ENCODE results near the gene LHCGR.
"Not testable (repeated sequence)": the region's sequence is repeated elsewhere in the genome, so short reads cannot be mapped to it uniquely, and the experiment has no call there.

The LHCGR gene

GRCh38 chr2:48709096-48710034 is 46.2 kb downstream of the LHCGR start:
- no peak for DNase-seq (ENCODE audit: low spot score)

DNA sequence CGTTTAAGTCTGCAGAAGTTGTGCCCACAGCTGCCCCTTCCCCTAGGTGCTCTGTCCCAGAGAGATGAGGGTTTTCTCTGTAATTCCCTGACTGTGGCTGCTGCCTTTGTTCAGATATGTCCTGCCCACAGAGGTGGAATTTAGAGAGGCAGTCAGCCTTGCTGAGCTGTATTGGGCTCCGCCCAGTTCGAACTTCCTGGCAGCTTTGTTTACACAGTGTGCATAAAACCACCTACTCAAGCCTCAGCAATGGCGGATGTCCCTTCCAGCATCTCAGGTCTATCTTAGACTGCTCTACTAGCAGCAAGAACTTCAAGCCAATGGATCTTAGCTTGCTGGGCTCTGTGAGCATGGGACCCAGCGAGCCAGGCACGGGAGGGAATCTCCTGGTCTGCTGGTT is 48.1 kb downstream of the LHCGR start:
- DNase-seq (ENCODE audit: low spot score), result no peak

DNA sequence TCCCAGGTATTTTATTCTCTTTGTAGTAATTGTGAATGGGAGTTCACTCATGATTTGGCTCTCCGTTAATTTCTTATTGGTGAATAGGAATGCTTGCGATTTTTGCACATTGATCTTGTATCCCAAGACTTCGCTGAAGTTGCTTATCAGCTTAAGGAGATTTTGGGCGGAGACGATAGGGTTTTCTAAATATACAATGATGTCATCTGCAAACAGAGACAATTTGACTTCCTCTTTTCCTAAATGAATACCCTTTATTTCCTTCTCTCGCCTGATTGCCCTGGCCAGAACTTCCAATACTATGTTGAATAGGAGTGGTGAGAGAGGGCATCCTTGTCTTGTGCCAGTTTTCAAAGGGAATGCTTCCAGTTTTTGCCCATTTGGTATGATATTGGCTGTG is 51.9 kb downstream of the LHCGR start:
- DNase-seq (ENCODE audit: low spot score), result not testable (repeated sequence)

- no peak for DNase-seq (ENCODE audit: low spot score)
Observed at GRCh38 chr2:48699348-48699930, 56.1 kb downstream of the LHCGR start.

- no peak for DNase-seq (ENCODE audit: low spot score)
Observed at GRCh38 chr2:48696881-48697280, 58.6 kb downstream of the LHCGR start.

- DNase-seq (ENCODE audit: low spot score), result no peak
Observed at GRCh38 chr2:48695991-48696390, 59.5 kb downstream of the LHCGR start.

DNA sequence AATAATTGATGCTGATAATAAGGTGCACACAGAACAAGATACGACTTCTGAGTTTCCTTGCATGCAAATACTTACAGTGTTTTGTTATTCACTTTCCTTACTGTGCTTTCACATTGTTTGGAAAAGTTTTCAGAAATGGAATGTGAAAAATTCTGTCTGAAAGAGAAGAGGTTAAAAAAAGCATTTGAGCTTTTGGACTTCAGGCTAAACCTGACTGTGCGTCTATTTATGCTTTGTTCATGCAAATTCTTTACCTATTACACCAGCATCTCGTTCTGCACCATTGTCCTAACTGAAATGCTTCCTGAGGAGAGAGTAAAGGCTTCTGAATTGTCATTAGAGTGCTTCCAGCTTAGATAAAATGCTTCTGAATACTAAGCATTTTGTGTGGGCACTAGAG is 61.4 kb downstream of the LHCGR start:
- DNase-seq (ENCODE audit: low spot score), result no peak

GRCh38 chr2:48693645-48694044 is 61.9 kb downstream of the LHCGR start:
- DNase-seq (ENCODE audit: low spot score), result no peak

DNA sequence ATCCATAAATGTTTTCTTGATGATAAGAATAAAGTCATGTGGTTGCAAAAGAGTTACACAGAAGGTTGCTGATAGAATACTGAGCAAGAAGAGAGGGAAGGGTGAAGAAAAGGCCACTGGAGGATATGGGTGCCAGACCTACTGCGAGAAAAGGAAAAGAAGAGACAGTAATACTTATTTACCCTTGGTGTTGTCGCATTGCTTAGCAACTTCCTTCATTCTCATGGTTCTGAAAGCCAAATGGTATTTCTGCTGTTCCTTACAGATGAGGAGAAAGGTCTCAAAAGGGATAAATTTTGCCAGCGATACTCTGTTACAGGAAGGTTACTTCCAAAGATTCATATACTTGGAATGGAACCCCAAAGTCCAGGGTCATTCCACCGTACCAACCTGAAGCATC is 62.5 kb downstream of the LHCGR start:
- DNase-seq (ENCODE audit: low spot score), result no peak

- no peak for DNase-seq (ENCODE audit: low spot score)
Observed at GRCh38 chr2:48691935-48692691, 63.4 kb downstream of the LHCGR start.

GRCh38 chr2:48685126-48685525 is 70.4 kb downstream of the LHCGR start:
- no peak for DNase-seq (ENCODE audit: low spot score)

DNA sequence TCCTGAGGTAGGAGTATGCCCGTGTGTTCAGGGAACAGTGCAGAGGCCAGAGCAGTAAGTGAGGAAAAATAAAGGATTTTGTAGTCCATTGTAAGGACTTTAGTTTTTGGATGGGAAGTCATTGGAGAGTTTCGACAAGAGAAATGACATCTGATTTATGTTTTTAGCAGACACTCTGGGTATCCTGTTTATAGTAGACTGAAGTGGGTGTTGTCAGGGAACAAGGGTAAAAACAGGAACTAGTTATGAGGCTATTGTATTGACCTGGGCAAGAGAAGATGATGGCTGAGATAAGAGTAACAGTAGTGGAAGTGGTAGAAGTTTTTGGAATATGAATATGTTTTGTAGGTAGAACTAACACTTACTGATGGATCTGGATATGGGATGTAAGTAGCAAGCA is 78.1 kb downstream of the LHCGR start:
- no peak for DNase-seq (ENCODE audit: low spot score)

DNA sequence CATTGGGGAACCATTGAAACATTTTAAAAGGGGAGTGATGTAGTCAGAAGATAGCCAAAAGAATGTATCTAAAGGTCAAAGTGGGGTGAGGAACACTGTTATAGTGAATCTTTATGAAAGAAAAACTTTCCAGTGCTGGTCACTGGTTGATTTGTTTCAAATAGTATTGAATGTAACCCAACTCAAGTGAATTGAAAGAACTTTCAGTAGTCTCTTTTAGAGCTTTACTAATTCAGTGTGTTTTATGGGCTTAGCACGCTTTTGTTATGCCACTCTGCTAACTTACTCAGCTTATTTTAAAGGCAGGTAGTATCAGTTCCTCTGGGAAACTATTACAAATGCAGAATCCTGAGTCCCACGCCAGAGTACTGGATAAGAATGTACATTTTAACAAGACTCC is 80.6 kb downstream of the LHCGR start:
- DNase-seq (ENCODE audit: low spot score), result no peak

DNA sequence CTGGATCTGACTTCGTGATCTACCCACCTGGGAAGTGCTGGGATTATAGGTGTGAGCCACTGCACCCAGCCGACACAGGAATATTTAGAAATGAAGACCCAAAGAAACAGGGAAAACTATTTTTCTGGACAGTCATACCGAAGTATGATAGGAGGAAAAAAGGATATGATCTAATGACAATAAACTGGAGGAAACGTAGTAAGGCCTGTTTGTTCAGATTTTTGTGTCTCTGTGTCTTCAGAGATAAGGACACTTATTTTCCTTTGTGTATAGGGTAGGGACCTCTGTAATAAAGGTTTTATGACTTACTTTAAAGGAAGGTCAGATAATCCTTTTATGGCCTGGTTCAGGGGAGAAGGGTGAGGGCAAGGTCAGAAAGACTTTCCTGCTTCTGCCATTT is 81.9 kb downstream of the LHCGR start:
- DNase-seq (ENCODE audit: low spot score), result no peak

GRCh38 chr2:48668992-48669391 is 86.5 kb downstream of the LHCGR start:
- no peak for DNase-seq (ENCODE audit: low spot score)

- DNase-seq (ENCODE audit: low spot score), result no peak
Observed at GRCh38 chr2:48651158-48651790, 104.2 kb downstream of the LHCGR start.

GRCh38 chr2:48638261-48638660 is 117.3 kb downstream of the LHCGR start:
- no peak for DNase-seq (ENCODE audit: low spot score)

All from CD4-positive, alpha-beta T cell treated with Interleukin-2 at 100 ng/mL for 4 hours (primary cell).